SK-N-SH treated with all-trans-retinoic acid at 6 μM for 48 hours (cell line): ENCODE measurements around the gene COMMD8.

Experiments used
- ATAC-seq: fragments of 200-7000 bp; cut with Tn5 transposase; 3 replicates; pipeline ENCODE4 v1.9.1; 2020; ENCODE audit warnings: mild to moderate bottlenecking, moderate library complexity
- BACH2 ChIP-seq: fragments of 250-450 bp; sonication (Bioruptor Pico); IDR thresholded peaks from 2 replicates; pipeline ENCODE4 v1.9.0; 2021; ENCODE audit warnings: mild to moderate bottlenecking, borderline replicate concordance
- CSDC2 ChIP-seq: fragments of 250-450 bp; sonication (Bioruptor Pico); IDR thresholded peaks from 2 replicates; pipeline ENCODE4 v1.5.0; 2020; ENCODE audit warnings: mild to moderate bottlenecking, moderate library complexity
- ESRRG ChIP-seq: fragments of 250-450 bp; sonication (Bioruptor Pico); IDR thresholded peaks from 2 replicates; pipeline ENCODE4 v1.6.1; 2021; ENCODE audit warnings: mild to moderate bottlenecking
- GLIS3 ChIP-seq: fragments of 250-450 bp; sonication (Bioruptor Pico); IDR thresholded peaks from 2 replicates; pipeline ENCODE4 v1.5.0; 2020; ENCODE audit warnings: mild to moderate bottlenecking, moderate library complexity
- ISL1 ChIP-seq: fragments of 250-450 bp; sonication (Bioruptor Pico); IDR thresholded peaks from 2 replicates; pipeline ENCODE4 v2.1.2; 2022; ENCODE audit warnings: mild to moderate bottlenecking, moderate library complexity
- PPARA ChIP-seq: fragments of 250-450 bp; sonication (Bioruptor Pico); IDR thresholded peaks from 2 replicates; pipeline ENCODE4 v1.5.0; 2020; ENCODE audit warnings: mild to moderate bottlenecking, borderline replicate concordance
- TCF4 ChIP-seq: fragments of 250-450 bp; sonication (Bioruptor Pico); IDR thresholded peaks from 2 replicates; pipeline ENCODE4 v1.8.0; 2021; ENCODE audit warnings: mild to moderate bottlenecking, moderate library complexity, borderline replicate concordance
- TOX ChIP-seq: fragments of 250-450 bp; sonication (Bioruptor Pico); IDR thresholded peaks from 2 replicates; pipeline ENCODE4 v1.8.0; 2021; ENCODE audit warnings: mild to moderate bottlenecking, moderate library complexity, borderline replicate concordance
- ZFP3 ChIP-seq: fragments of 250-450 bp; sonication (Bioruptor Pico); IDR thresholded peaks from 2 replicates; pipeline ENCODE4 v1.5.0; 2020; ENCODE audit warnings: mild to moderate bottlenecking, moderate library complexity
- ZFP30 ChIP-seq: fragments of 450-650 bp; formaldehyde crosslinking; IDR thresholded peaks from 2 replicates; pipeline ENCODE4 v1.5.0; 2022; ENCODE audit warnings: mild to moderate bottlenecking, moderate library complexity
- ZNF565 ChIP-seq: fragments of 450-650 bp; formaldehyde crosslinking; conservative IDR thresholded peaks from 2 replicates; pipeline ENCODE4 v1.5.0; 2020; ENCODE audit warnings: low read depth, mild to moderate bottlenecking, moderate library complexity
- ZNF8 ChIP-seq: fragments of 450-650 bp; formaldehyde crosslinking; IDR thresholded peaks from 2 replicates; pipeline ENCODE4 v1.5.0; 2020; ENCODE audit warnings: mild to moderate bottlenecking, moderate library complexity
- TF ChIP-seq, protein P1 (sequence below): fragments of 250-450 bp; sonication (Bioruptor Pico); IDR thresholded peaks from 2 replicates; pipeline ENCODE4 v1.5.1; 2021; ENCODE audit warnings: mild to moderate bottlenecking, moderate library complexity
- TF ChIP-seq, protein P2 (sequence below): fragments of 250-450 bp; sonication (Bioruptor Pico); IDR thresholded peaks from 2 replicates; pipeline ENCODE4 v1.8.0; 2021; ENCODE audit warnings: low read depth, mild to moderate bottlenecking, moderate library complexity, borderline replicate concordance
- TF ChIP-seq, protein P3 (sequence below): fragments of 250-450 bp; sonication (Bioruptor Pico); IDR thresholded peaks from 2 replicates; pipeline ENCODE4 v1.5.1; 2020; ENCODE audit warnings: low read depth, mild to moderate bottlenecking, moderate library complexity
- TF ChIP-seq, protein P4 (sequence below): fragments of 250-450 bp; sonication (Bioruptor Pico); IDR thresholded peaks from 2 replicates; pipeline ENCODE4 v1.5.0; 2020; ENCODE audit warnings: mild to moderate bottlenecking, moderate library complexity
- TF ChIP-seq, protein P5 (sequence below): fragments of 250-450 bp; sonication (Bioruptor Pico); IDR thresholded peaks from 2 replicates; pipeline ENCODE4 v1.8.0; 2020; ENCODE audit warnings: mild to moderate bottlenecking, moderate library complexity, borderline replicate concordance

The COMMD8 gene

DNA sequence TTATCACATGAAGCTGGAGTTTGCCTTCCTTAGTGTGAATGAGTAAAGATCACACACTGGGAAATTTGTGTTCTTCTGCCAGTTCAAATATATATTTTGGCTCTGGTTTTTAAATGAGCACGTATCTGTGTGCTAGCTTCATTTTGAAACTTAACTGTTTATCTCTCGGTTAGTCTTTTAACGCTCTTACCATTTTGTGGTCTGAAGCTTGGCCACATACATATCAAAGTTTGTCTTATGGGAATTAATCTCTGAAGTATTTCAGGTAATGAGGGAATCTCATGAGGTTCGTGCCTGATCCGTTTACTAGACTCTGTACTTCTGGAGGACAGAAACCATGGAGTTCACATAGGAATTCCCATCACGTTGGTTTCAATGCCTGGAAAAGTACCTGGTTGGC lies 35.4 kb upstream of the COMMD8 start:
- TF ChIP-seq GLIS3 (no peak), PPARA (no peak), ZFP3 (no peak), TCF4 (no peak), ESRRG (CRISPR knock-in tag) (no peak), TOX (no peak)
- TF ChIP-seq, protein P1, sequence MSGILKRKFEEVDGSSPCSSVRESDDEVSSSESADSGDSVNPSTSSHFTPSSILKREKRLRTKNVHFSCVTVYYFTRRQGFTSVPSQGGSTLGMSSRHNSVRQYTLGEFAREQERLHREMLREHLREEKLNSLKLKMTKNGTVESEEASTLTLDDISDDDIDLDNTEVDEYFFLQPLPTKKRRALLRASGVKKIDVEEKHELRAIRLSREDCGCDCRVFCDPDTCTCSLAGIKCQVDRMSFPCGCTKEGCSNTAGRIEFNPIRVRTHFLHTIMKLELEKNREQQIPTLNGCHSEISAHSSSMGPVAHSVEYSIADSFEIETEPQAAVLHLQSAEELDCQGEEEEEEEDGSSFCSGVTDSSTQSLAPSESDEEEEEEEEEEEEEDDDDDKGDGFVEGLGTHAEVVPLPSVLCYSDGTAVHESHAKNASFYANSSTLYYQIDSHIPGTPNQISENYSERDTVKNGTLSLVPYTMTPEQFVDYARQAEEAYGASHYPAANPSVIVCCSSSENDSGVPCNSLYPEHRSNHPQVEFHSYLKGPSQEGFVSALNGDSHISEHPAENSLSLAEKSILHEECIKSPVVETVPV, result no peak
- TF ChIP-seq, protein P2, sequence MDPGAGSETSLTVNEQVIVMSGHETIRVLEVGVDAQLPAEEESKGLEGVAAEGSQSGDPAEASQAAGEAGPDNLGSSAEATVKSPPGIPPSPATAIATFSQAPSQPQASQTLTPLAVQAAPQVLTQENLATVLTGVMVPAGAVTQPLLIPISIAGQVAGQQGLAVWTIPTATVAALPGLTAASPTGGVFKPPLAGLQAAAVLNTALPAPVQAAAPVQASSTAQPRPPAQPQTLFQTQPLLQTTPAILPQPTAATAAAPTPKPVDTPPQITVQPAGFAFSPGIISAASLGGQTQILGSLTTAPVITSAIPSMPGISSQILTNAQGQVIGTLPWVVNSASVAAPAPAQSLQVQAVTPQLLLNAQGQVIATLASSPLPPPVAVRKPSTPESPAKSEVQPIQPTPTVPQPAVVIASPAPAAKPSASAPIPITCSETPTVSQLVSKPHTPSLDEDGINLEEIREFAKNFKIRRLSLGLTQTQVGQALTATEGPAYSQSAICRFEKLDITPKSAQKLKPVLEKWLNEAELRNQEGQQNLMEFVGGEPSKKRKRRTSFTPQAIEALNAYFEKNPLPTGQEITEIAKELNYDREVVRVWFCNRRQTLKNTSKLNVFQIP (CRISPR knock-in tag), result no peak
- TF ChIP-seq, protein P3, sequence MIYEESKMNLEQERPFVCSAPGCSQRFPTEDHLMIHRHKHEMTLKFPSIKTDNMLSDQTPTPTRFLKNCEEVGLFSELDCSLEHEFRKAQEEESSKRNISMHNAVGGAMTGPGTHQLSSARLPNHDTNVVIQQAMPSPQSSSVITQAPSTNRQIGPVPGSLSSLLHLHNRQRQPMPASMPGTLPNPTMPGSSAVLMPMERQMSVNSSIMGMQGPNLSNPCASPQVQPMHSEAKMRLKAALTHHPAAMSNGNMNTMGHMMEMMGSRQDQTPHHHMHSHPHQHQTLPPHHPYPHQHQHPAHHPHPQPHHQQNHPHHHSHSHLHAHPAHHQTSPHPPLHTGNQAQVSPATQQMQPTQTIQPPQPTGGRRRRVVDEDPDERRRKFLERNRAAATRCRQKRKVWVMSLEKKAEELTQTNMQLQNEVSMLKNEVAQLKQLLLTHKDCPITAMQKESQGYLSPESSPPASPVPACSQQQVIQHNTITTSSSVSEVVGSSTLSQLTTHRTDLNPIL (CRISPR knock-in tag), result no peak
- ATAC-seq, result no peak

DNA sequence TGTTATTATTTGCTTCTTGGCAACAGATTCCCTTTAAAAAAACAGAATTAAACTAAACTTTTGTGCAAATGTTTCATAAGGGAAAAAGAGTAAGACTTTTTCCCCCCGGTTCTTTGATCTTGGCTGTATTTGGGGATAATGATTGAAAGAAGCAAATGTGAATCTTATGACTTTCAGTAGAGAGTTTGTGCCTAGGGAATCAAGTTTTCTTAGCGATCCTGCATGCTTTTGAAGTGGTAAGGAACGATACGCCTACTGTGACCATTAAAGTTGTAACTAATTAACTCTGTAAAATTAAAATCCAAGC lies 30.6 kb upstream of the COMMD8 start:
- ATAC-seq, result no peak
- no peak for TF ChIP-seq BACH2
- TF ChIP-seq ISL1 (CRISPR knock-in tag), result no peak
- TF ChIP-seq ZFP30 (CRISPR knock-in tag), result no peak
- no peak for TF ChIP-seq CSDC2 (CRISPR knock-in tag)
- no peak for TF ChIP-seq ZNF8 (CRISPR knock-in tag)
- TF ChIP-seq PPARA, result no peak
- TF ChIP-seq, protein P3 (CRISPR knock-in tag), result no peak
- no peak for TF ChIP-seq ESRRG (CRISPR knock-in tag)
- TF ChIP-seq, protein P4, sequence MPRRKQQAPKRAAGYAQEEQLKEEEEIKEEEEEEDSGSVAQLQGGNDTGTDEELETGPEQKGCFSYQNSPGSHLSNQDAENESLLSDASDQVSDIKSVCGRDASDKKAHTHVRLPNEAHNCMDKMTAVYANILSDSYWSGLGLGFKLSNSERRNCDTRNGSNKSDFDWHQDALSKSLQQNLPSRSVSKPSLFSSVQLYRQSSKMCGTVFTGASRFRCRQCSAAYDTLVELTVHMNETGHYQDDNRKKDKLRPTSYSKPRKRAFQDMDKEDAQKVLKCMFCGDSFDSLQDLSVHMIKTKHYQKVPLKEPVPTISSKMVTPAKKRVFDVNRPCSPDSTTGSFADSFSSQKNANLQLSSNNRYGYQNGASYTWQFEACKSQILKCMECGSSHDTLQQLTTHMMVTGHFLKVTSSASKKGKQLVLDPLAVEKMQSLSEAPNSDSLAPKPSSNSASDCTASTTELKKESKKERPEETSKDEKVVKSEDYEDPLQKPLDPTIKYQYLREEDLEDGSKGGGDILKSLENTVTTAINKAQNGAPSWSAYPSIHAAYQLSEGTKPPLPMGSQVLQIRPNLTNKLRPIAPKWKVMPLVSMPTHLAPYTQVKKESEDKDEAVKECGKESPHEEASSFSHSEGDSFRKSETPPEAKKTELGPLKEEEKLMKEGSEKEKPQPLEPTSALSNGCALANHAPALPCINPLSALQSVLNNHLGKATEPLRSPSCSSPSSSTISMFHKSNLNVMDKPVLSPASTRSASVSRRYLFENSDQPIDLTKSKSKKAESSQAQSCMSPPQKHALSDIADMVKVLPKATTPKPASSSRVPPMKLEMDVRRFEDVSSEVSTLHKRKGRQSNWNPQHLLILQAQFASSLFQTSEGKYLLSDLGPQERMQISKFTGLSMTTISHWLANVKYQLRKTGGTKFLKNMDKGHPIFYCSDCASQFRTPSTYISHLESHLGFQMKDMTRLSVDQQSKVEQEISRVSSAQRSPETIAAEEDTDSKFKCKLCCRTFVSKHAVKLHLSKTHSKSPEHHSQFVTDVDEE, result no peak
- TF ChIP-seq TOX, result no peak
- TF ChIP-seq, protein P5, sequence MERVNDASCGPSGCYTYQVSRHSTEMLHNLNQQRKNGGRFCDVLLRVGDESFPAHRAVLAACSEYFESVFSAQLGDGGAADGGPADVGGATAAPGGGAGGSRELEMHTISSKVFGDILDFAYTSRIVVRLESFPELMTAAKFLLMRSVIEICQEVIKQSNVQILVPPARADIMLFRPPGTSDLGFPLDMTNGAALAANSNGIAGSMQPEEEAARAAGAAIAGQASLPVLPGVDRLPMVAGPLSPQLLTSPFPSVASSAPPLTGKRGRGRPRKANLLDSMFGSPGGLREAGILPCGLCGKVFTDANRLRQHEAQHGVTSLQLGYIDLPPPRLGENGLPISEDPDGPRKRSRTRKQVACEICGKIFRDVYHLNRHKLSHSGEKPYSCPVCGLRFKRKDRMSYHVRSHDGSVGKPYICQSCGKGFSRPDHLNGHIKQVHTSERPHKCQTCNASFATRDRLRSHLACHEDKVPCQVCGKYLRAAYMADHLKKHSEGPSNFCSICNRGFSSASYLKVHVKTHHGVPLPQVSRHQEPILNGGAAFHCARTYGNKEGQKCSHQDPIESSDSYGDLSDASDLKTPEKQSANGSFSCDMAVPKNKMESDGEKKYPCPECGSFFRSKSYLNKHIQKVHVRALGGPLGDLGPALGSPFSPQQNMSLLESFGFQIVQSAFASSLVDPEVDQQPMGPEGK (CRISPR knock-in tag), result no peak
- TF ChIP-seq, all 23 proteins: peak for 0

DNA sequence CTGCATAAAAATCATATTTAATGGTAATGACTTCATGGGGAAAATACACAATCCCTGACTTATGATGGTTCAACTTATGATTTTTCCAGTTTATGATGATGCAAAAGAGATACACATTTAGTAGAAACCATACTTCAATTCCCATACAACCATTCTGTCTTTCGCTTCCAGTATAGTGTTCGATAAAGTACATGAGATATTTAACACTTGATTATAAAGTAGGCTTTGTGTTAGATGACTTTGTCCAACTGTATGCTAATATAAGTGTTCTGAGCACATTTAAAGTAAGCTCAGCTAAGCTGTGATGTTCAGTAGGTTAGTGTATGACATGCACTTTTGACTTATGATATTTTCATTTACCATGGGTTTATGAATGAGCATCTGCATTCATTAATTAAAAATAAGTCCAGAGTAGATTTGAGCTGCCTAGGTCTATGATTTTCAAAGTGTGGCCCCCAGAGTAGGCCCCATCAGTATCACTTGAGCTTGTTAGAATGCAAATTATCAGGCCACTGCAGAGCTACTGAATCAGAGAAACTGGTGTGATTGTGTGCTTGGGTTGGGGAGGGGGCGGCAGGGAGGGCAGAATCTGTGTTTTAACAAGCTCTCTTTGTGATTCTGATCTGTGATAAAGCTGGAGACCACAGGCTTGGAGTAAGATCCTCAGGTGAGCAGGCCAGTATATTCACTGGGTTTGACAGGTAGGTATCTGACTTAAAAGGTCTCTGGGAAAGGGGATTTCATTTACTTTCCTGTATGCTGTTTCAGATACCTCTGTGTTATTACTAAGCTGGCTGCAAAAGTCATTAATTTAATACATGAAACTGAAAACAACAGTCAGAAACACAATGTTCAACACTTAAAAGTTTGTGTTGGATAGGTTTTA lies 30.0 kb upstream of the COMMD8 start:
- TF ChIP-seq, protein P2 (CRISPR knock-in tag), result no peak
- no peak for TF ChIP-seq ZNF565 (CRISPR knock-in tag)
- TF ChIP-seq ZNF8 (CRISPR knock-in tag), result no peak
- no peak for TF ChIP-seq GLIS3

More for the DNA sequence above, 30.0 kb upstream of the COMMD8 start:
- ATAC-seq, result no peak
